Fibroblast of lung (primary cell): ENCODE data around the gene HEATR9. TPM values are rescaled to one million over a fixed set of nuclear protein-coding genes. Genes with fewer than 3 reads are reported as not detected.

Experiments used
- DNase-seq, 2 donors: peaks; one replicate each; pipeline versions ENCODE4 v3.0.0 to v3.0.0-alpha.2; 2010; ENCODE audit warnings: low read depth in 2 of 2
- H2AFZ ChIP-seq: 2 replicates; pipeline ENCODE4 v1.5.1; 2012; ENCODE audit warnings: low read length, control low read depth, inconsistent platforms
- H3K27ac ChIP-seq: 2 replicates; pipeline ENCODE4 v1.5.1; 2011; ENCODE audit warnings: low read length, control low read depth; ENCODE audit not compliant: insufficient read depth
- H3K27me3 ChIP-seq: 2 replicates; pipeline ENCODE4 v1.5.1; 2011; ENCODE audit warnings: mild to moderate bottlenecking, low read length; ENCODE audit not compliant: control insufficient read depth, insufficient read depth
- H3K36me3 ChIP-seq: 2 replicates; pipeline ENCODE4 v1.5.1; 2011; ENCODE audit warnings: low read length; ENCODE audit not compliant: control insufficient read depth, insufficient read depth
- H3K4me1 ChIP-seq: 2 replicates; pipeline ENCODE4 v1.5.1; 2011; ENCODE audit warnings: low read length; ENCODE audit not compliant: control insufficient read depth, insufficient read depth; ENCODE audit errors: extremely low read depth
- H3K4me2 ChIP-seq: 2 replicates; pipeline ENCODE4 v1.5.1; 2011; ENCODE audit warnings: low read length, control low read depth; ENCODE audit not compliant: insufficient read depth; ENCODE audit errors: extremely low read depth
- H3K4me3 ChIP-seq, 4 experiments: fragments of 200-600 bp in 1 of 4; sonication (generic) in 1 of 4; replicated peaks in 1 of 4; 2 replicates each; pipeline ENCODE4 v1.5.1; 2011 to 2016; ENCODE audit warnings: low read length in 4 of 4, low read depth in 3 of 4, mild to moderate bottlenecking in 3 of 4, control low read depth in 2 of 4, inconsistent platforms in 1 of 4, mixed read lengths in 1 of 4; ENCODE audit not compliant: insufficient read depth in 1 of 4; ENCODE audit errors: control extremely low read depth in 1 of 4
- H3K79me2 ChIP-seq: 2 replicates; pipeline ENCODE4 v1.5.1; 2012; ENCODE audit warnings: mild to moderate bottlenecking, low read length, inconsistent platforms; ENCODE audit not compliant: control insufficient read depth, insufficient read depth
- H3K9ac ChIP-seq: 2 replicates; pipeline ENCODE4 v1.5.1; 2011; ENCODE audit warnings: mild to moderate bottlenecking, low read length, control low read depth; ENCODE audit not compliant: insufficient read depth
- H3K9me3 ChIP-seq: 2 replicates; pipeline ENCODE4 v1.5.1; 2012; ENCODE audit warnings: low read depth, low read length; ENCODE audit not compliant: control insufficient read depth, insufficient read depth
- H4K20me1 ChIP-seq: 2 replicates; pipeline ENCODE4 v1.5.1; 2011; ENCODE audit warnings: low read length; ENCODE audit not compliant: control insufficient read depth, insufficient read depth; ENCODE audit errors: extremely low read depth
- CTCF ChIP-seq, 2 donors: IDR thresholded peaks in 1 of 2; conservative IDR thresholded peaks in 1 of 2; 1 replicate in 1 of 2; 2 replicates in 1 of 2; pipeline ENCODE4 v1.5.1; 2011 to 2012; ENCODE audit warnings: low read length in 2 of 2, control low read depth in 1 of 2, inconsistent platforms in 1 of 2, low read depth in 1 of 2, mild to moderate bottlenecking in 1 of 2
- EZH2 ChIP-seq: IDR thresholded peaks from 2 replicates; pipeline ENCODE4 v1.5.1; 2012; ENCODE audit warnings: low read length, control low read depth, mild to moderate bottlenecking; ENCODE audit errors: missing control alignments
- polyA plus RNA-seq, 2 donors: library from polyadenylated mRNA; depleted of rRNA in 1 of 2; stranded (reverse) in 1 of 2; unstranded in 1 of 2; fragments of >200 nt; gene quantifications; 2 replicates each; pipeline ENCODE4 v1.2.1, GENCODE V29; 2011 to 2012; ENCODE audit warnings: missing spikeins in 1 of 2
- total RNA-seq: library from RNA; depleted of rRNA; stranded (reverse); fragments of >200 nt; gene quantifications from 2 replicates; pipeline ENCODE4 v1.2.1, GENCODE V29; 2014

The HEATR9 gene
- total and polyA plus RNA-seq, 2 donors (not counting 1 experiment from before 2014, with no cell fraction given), result not detected

- H3K79me2 ChIP-seq, result peaks cover 42% of the 10 kb centered on the region
- DNase-seq, result no peak
- H3K9me3 ChIP-seq, result no peaks in the 10 kb centered on the region
- H3K27me3 ChIP-seq, result no peaks in the 10 kb centered on the region
- peaks cover 4% of the 10 kb centered on the region for H4K20me1 ChIP-seq
- no peak overlapping the region for H3K4me3 ChIP-seq
- H2AFZ ChIP-seq, result no peak overlapping the region
- peaks cover 3% of the 10 kb centered on the region for H3K4me1 ChIP-seq
- no peak overlapping the region for H3K4me2 ChIP-seq
- TF ChIP-seq CTCF (conservative IDR thresholded peaks at IDR 0.05 in 1 of 2, IDR thresholded peaks at IDR 0.05 in 1 of 2; ENCODE audit: low read depth in 1 of 2, low read length in 2 of 2) (no peak), EZH2 (no peak)
- no peak overlapping the region for H3K9ac ChIP-seq
- H3K36me3 ChIP-seq, result peaks cover 9% of the 10 kb centered on the region
- no peak overlapping the region for H3K27ac ChIP-seq
These were observed 49.2 kb downstream of the HEATR9 start for GRCh38 chr17:35819455-35819854.

GRCh38 chr17:35817196-35817595, 51.5 kb downstream of the HEATR9 start:
- H4K20me1 ChIP-seq, result peaks cover 4% of the 10 kb centered on the region

GRCh38 chr17:35816723-35817122, 52.0 kb downstream of the HEATR9 start:
- Histone ChIP-seq H3K27me3 (no peaks in the 10 kb centered on the region), H3K79me2 (peaks cover 67% of the 10 kb centered on the region), H4K20me1 (peaks cover 4% of the 10 kb centered on the region), H3K27ac (no peak overlapping the region), H2AFZ (no peak overlapping the region), H3K4me3 (no peak overlapping the region), H3K9ac (no peak overlapping the region), H3K4me1 (peaks cover 3% of the 10 kb centered on the region), H3K4me2 (peak overlapping the region; percentile 21), H3K36me3 (peaks cover 2% of the 10 kb centered on the region), H3K9me3 (no peaks in the 10 kb centered on the region)
- DNase-seq, result no peak
- no peak for TF ChIP-seq EZH2

More at GRCh38 chr17:35817196-35817595, 51.5 kb downstream of the HEATR9 start:
- Histone ChIP-seq H3K4me1 (peaks cover 3% of the 10 kb centered on the region), H3K9me3 (no peaks in the 10 kb centered on the region), H3K4me2 (peak overlapping the region; percentile 21), H2AFZ (no peak overlapping the region), H3K79me2 (peaks cover 62% of the 10 kb centered on the region), H3K27ac (no peak overlapping the region), H3K27me3 (no peaks in the 10 kb centered on the region), H3K4me3 (no peak overlapping the region), H3K9ac (no peak overlapping the region), H3K36me3 (peaks cover 2% of the 10 kb centered on the region)
- DNase-seq, result peak in 1 of 2 donors; percentile 70
- TF ChIP-seq CTCF (conservative IDR thresholded peaks at IDR 0.05 in 1 of 2, IDR thresholded peaks at IDR 0.05 in 1 of 2; ENCODE audit: low read depth in 1 of 2, low read length in 2 of 2) (no peak), EZH2 (no peak)
